Brain microvascular endothelial cell (primary cell): Measurements from ENCODE around the gene MAOA.

ENCODE experiments used
- DNase-seq: peaks from one replicate; pipeline ENCODE4 v3.0.0-alpha.2; 2020
- H3K27ac ChIP-seq: fragments of 250-450 bp; sonication (Bioruptor Pico); 2 replicates; pipeline ENCODE4 v1.5.1; 2020; ENCODE audit warnings: mild to moderate bottlenecking, moderate library complexity
- H3K27me3 ChIP-seq: fragments of 250-450 bp; sonication (Bioruptor Pico); replicated peaks from 2 replicates; pipeline ENCODE4 v1.5.1; 2020; ENCODE audit warnings: mild to moderate bottlenecking
- H3K36me3 ChIP-seq: fragments of 250-450 bp; sonication (Bioruptor Pico); replicated peaks from 2 replicates; pipeline ENCODE4 v1.5.1; 2020; ENCODE audit warnings: mild to moderate bottlenecking
- H3K4me3 ChIP-seq: 2 replicates; pipeline ENCODE4 v1.5.1; 2011; ENCODE audit warnings: low read depth, mild to moderate bottlenecking, control low read depth, low read length, moderate library complexity
- in situ Hi-C: cut with HindIII; loops from 2 replicates; pipeline ENCODE4 v1.10.0; 2017; ENCODE audit warnings: low sequenced_read_pairs, low pct_ligation_motif_present
- TF ChIP-seq, protein P1 (sequence below): IDR thresholded peaks from 2 replicates; pipeline ENCODE4 v1.5.1; 2011; ENCODE audit warnings: low read depth, mild to moderate bottlenecking, moderate library complexity, low read length, control low read depth, inconsistent platforms; ENCODE audit errors: missing control alignments

Gene MAOA

DNA sequence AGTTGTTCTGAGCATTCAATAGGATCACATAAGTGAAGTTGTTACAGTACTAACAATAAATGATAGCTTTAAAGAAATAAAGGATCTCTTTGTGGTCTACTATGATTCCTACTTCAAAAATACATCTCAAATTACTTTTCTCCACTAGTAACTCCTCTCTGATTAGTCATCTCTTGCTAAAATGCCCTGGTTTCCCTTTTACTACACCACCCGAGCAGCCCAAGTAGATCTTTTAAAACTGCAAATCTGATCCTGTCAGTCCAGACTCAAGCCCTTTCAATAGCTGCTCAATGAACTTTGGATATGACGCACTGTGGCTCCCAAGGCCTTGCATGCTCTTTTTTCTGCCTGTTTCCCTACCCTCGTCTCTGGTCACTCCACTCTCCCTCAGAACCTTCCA is 97.5 kb downstream of the MAOA start:
- no peak for DNase-seq
- Histone ChIP-seq H3K27me3 (no peaks in the 10 kb centered on the region), H3K27ac (no peak overlapping the region), H3K4me3 (no peak overlapping the region), H3K36me3 (no peaks in the 10 kb centered on the region)
- in situ Hi-C loops = no loop called here
- TF ChIP-seq, protein P1, sequence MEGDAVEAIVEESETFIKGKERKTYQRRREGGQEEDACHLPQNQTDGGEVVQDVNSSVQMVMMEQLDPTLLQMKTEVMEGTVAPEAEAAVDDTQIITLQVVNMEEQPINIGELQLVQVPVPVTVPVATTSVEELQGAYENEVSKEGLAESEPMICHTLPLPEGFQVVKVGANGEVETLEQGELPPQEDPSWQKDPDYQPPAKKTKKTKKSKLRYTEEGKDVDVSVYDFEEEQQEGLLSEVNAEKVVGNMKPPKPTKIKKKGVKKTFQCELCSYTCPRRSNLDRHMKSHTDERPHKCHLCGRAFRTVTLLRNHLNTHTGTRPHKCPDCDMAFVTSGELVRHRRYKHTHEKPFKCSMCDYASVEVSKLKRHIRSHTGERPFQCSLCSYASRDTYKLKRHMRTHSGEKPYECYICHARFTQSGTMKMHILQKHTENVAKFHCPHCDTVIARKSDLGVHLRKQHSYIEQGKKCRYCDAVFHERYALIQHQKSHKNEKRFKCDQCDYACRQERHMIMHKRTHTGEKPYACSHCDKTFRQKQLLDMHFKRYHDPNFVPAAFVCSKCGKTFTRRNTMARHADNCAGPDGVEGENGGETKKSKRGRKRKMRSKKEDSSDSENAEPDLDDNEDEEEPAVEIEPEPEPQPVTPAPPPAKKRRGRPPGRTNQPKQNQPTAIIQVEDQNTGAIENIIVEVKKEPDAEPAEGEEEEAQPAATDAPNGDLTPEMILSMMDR = no peak

DNA sequence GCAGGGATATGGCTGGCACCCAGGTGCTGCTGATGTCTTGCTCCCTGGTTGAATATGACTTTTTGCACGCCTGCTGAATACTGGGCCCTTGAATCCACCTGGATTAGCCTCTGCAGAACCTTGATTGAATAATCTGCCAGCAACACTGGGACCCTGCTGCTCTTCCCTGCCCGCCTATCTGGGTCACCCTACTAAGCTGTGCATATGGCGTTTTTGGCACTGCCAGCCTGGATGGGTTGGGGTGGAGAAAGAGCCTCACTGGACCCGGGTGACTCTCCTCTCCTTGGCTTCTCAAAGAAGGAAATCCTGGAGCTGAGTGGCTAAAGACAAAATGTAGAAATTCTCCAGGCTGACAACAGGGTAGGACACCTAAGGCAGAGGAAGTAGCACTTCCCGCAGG is 100.0 kb downstream of the MAOA start:
- no peaks in the 10 kb centered on the region for H3K36me3 ChIP-seq
- TF ChIP-seq, protein P1 = no peak
- H3K4me3 ChIP-seq = no peak overlapping the region
- no peaks in the 10 kb centered on the region for H3K27me3 ChIP-seq
- H3K27ac ChIP-seq = no peak overlapping the region
- no peak for DNase-seq
- in situ Hi-C loops = no loop called here

DNA sequence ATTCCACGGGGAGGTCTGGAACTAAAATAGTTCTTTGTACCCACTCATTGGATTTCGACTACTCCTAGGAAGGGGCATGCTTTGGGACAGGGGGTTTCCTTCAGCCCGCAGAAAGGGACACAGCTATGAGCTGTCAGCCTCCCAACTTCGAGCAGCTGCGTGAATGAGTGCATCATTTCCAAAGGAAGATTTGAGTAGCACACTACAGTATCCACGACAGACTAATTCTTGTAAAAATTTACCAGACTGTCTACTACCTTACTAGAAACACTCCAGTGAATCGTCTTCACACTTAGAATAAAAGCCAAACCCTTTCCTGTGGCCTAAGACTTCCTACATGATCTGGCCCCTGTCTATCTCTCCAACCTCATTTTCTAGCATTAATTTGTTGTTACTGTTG is 101.9 kb downstream of the MAOA start:
- no peaks in the 10 kb centered on the region for H3K36me3 ChIP-seq
- TF ChIP-seq, protein P1 = no peak
- H3K27me3 ChIP-seq = no peaks in the 10 kb centered on the region
- no peak for DNase-seq
- H3K27ac ChIP-seq = no peak overlapping the region
- no peak overlapping the region for H3K4me3 ChIP-seq
- in situ Hi-C loops = no loop called here

DNA sequence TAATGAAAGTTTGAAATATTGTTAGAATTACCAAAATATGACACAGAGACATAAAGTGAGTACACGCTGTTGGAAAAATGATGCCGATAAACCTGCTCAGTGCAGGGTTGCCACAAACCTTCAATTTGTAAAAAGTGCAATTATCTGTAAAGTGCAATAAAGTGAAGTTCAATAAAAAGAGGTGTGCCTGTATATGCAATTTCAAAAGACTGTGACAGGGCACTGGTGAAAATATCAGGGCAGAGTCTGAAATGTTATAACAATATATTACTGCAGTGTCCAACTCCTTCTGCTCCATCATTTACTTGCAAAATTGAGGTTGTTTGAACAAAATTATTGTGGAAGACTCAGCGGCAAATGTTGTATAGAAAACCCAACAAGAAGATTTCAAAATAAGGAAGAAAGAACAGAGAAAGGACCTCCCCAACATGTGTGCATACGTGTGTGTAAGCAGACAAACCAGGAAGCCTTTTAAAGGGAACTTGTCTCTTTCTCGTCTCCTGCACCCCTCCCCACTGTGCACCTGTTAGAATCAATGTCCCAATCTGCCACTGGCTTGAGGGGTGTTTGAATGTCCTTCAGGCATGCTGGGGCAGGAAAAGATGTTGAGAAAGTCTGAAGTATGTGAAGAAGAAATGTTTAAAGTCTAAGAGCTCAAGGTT is 130.0 kb downstream of the MAOA start:
- TF ChIP-seq, protein P1 = no peak
- in situ Hi-C loops = no loop called here
- H3K4me3 ChIP-seq = no peak overlapping the region
- H3K27me3 ChIP-seq = no peaks in the 10 kb centered on the region
- H3K27ac ChIP-seq = no peak overlapping the region
- H3K36me3 ChIP-seq = no peaks in the 10 kb centered on the region
- no peak for DNase-seq
